IMR-90 (cell line): ENCODE measurements around the gene POLR2L. TPM values are rescaled to one million over a fixed set of nuclear protein-coding genes. Genes with fewer than 3 reads are reported as not detected.

ENCODE experiments used
- ATAC-seq: fragments of 200-7000 bp; cut with Tn5 transposase; 2 replicates; pipeline ENCODE4 v1.9.1; 2020; ENCODE audit warnings: low read depth, mild to moderate bottlenecking, moderate library complexity
- BruUV-seq: library from RNA; stranded (reverse); fragments of 400-500 nt; replicated peaks from 2 replicates; lab custom pipeline; 2021; lab: Mats Ljungman, UMichigan
- CTCF ChIA-PET: fragments of 300-600 bp; formaldehyde crosslinking; extraction: SDS; loops from one replicate; lab custom pipeline; 2021; ENCODE audit warnings: antibody characterized with exemption; lab: Yijun Ruan, JAX
- POLR2A ChIA-PET: fragments of 300-600 bp; sonication (Branson Sonifier 250); formaldehyde crosslinking; loops from one replicate; lab custom pipeline; 2022; ENCODE audit warnings: antibody characterized with exemption; ENCODE audit not compliant: unreplicated experiment; lab: Charles Lee
- DNase-seq: peaks from one replicate; pipeline ENCODE4 v3.0.0; 2013
- H2AFZ ChIP-seq: replicated peaks from 2 replicates; pipeline ENCODE3; 2013; ENCODE audit warnings: low read length, mild to moderate bottlenecking; ENCODE audit not compliant: poor library complexity
- H2AK5ac ChIP-seq: 2 replicates; pipeline ENCODE4 v1.6.1; 2013; ENCODE audit warnings: low read depth, low read length, inconsistent platforms
- H2AK9ac ChIP-seq: replicated peaks from 2 replicates; pipeline ENCODE3; 2013; ENCODE audit warnings: mild to moderate bottlenecking, low read depth, low read length, moderate library complexity; ENCODE audit not compliant: poor library complexity
- H2BK120ac ChIP-seq: 2 replicates; pipeline ENCODE4 v1.6.1; 2013; ENCODE audit warnings: low read depth, low read length, inconsistent platforms
- H2BK15ac ChIP-seq: 3 replicates; pipeline ENCODE4 v1.6.1; 2013; ENCODE audit warnings: low read depth, low read length, inconsistent platforms
- H2BK20ac ChIP-seq: 2 replicates; pipeline ENCODE4 v1.6.1; 2013; ENCODE audit warnings: low read depth, mild to moderate bottlenecking, inconsistent platforms, low read length, moderate library complexity
- H2BK5ac ChIP-seq: 2 replicates; pipeline ENCODE4 v1.6.1; 2013; ENCODE audit warnings: mild to moderate bottlenecking, low read depth, low read length, inconsistent platforms; ENCODE audit not compliant: poor library complexity, severe bottlenecking
- H3K14ac ChIP-seq: replicated peaks from 2 replicates; pipeline ENCODE4 v1.6.1; 2013; ENCODE audit warnings: low read depth, low read length, inconsistent platforms
- H3K18ac ChIP-seq: 2 replicates; pipeline ENCODE4 v1.6.1; 2013; ENCODE audit warnings: low read depth, low read length, control low read depth
- H3K23ac ChIP-seq: 2 replicates; pipeline ENCODE4 v1.6.1; 2013; ENCODE audit warnings: low read depth, low read length, inconsistent platforms
- H3K27ac ChIP-seq: 2 replicates; pipeline ENCODE4 v1.5.1; 2013; ENCODE audit warnings: mild to moderate bottlenecking, control low read depth, low read length; ENCODE audit not compliant: insufficient read depth
- H3K27me3 ChIP-seq: 2 replicates; pipeline ENCODE4 v1.6.1; 2013; ENCODE audit warnings: low read length; ENCODE audit not compliant: control insufficient read depth, insufficient read depth
- H3K36me3 ChIP-seq: 2 replicates; pipeline ENCODE4 v1.6.1; 2013; ENCODE audit warnings: low read length, mixed read lengths; ENCODE audit not compliant: control insufficient read depth, insufficient read depth
- H3K4ac ChIP-seq: 2 replicates; pipeline ENCODE4 v1.6.1; 2013; ENCODE audit warnings: low read depth, low read length, inconsistent platforms
- H3K4me1 ChIP-seq: 2 replicates; pipeline ENCODE4 v1.6.1; 2013; ENCODE audit warnings: low read length, mixed read lengths; ENCODE audit not compliant: control insufficient read depth, insufficient read depth
- H3K4me2 ChIP-seq: 2 replicates; pipeline ENCODE4 v1.6.1; 2013; ENCODE audit warnings: low read depth, mild to moderate bottlenecking, control low read depth, low read length, moderate library complexity
- H3K4me3 ChIP-seq: 2 replicates; pipeline ENCODE4 v1.5.1; 2013; ENCODE audit warnings: low read depth, mild to moderate bottlenecking, control low read depth, low read length, moderate library complexity; ENCODE audit not compliant: insufficient read depth
- H3K56ac ChIP-seq: 2 replicates; pipeline ENCODE4 v1.6.1; 2013; ENCODE audit warnings: low read length, inconsistent platforms; ENCODE audit not compliant: insufficient read depth; ENCODE audit errors: extremely low read depth
- H3K79me1 ChIP-seq, 2 experiments: 2 replicates each; pipeline ENCODE4 v1.6.1; 2013; ENCODE audit warnings: low read length in 2 of 2, inconsistent platforms in 1 of 2, low read depth in 1 of 2
- H3K9ac ChIP-seq: 2 replicates; pipeline ENCODE4 v1.6.1; 2013; ENCODE audit warnings: low read depth, low read length, control low read depth
- H3K9me1 ChIP-seq: 2 replicates; pipeline ENCODE4 v1.6.1; 2013; ENCODE audit warnings: low read length, inconsistent platforms; ENCODE audit not compliant: insufficient read depth
- H3K9me3 ChIP-seq: 2 replicates; pipeline ENCODE4 v1.6.1; 2013; ENCODE audit warnings: low read length; ENCODE audit not compliant: control insufficient read depth, insufficient read depth
- H4K20me1 ChIP-seq: 2 replicates; pipeline ENCODE4 v1.6.1; 2013; ENCODE audit warnings: low read length, inconsistent platforms; ENCODE audit not compliant: insufficient read depth
- H4K5ac ChIP-seq: 2 replicates; pipeline ENCODE4 v1.6.1; 2013; ENCODE audit warnings: mild to moderate bottlenecking, low read depth, low read length, control low read depth
- H4K8ac ChIP-seq, 2 experiments: 2 replicates each; pipeline ENCODE4 v1.6.1; 2013; ENCODE audit warnings: low read depth in 2 of 2, low read length in 2 of 2, control low read depth in 1 of 2, inconsistent platforms in 1 of 2
- H4K91ac ChIP-seq: 2 replicates; pipeline ENCODE4 v1.6.1; 2013; ENCODE audit warnings: low read depth, low read length, inconsistent platforms; ENCODE audit not compliant: insufficient read depth
- BHLHE40 ChIP-seq: fragments of 150-350 bp; IDR thresholded peaks from 2 replicates; pipeline ENCODE4 v1.6.1; 2016; ENCODE audit warnings: mild to moderate bottlenecking, low read depth, low read length
- CHD1 ChIP-seq: IDR thresholded peaks from 2 replicates; pipeline ENCODE4 v1.6.1; 2012; ENCODE audit warnings: low read depth, low read length, improper control_type of control experiment
- CTCF ChIP-seq: conservative IDR thresholded peaks from 2 replicates; pipeline ENCODE4 v1.5.1; 2012; ENCODE audit warnings: mild to moderate bottlenecking, low read depth, low read length, improper control_type of control experiment
- FOS ChIP-seq: fragments of 150-350 bp; IDR thresholded peaks from 2 replicates; pipeline ENCODE4 v1.6.1; 2016; ENCODE audit warnings: low read depth, low read length
- MXI1 ChIP-seq: IDR thresholded peaks from 2 replicates; pipeline ENCODE4 v1.6.1; 2012; ENCODE audit warnings: low read depth, mild to moderate bottlenecking, low read length, moderate library complexity, borderline replicate concordance
- NFE2L2 ChIP-seq: fragments of 150-350 bp; IDR thresholded peaks from 2 replicates; pipeline ENCODE4 v1.6.1; 2016; ENCODE audit warnings: low read depth, mild to moderate bottlenecking, low read length
- POLR2A ChIP-seq: IDR thresholded peaks from 2 replicates; pipeline ENCODE4 v1.6.1; 2012; ENCODE audit warnings: mild to moderate bottlenecking, low read depth, low read length
- RCOR1 ChIP-seq: IDR thresholded peaks from 2 replicates; pipeline ENCODE4 v1.6.1; 2012; ENCODE audit warnings: mild to moderate bottlenecking, low read length, improper control_type of control experiment; ENCODE audit not compliant: insufficient replicate concordance
- RFX5 ChIP-seq: IDR thresholded peaks from 2 replicates; pipeline ENCODE4 v1.8.0; 2012; ENCODE audit warnings: low read depth, mild to moderate bottlenecking, low read length, moderate library complexity
- WGBS, 2 experiments: methylation state at CpG; one replicate each; pipeline versions ENCODE4 v1.1.5 to v1.1.7; 2013; ENCODE audit warnings: missing lambda C conversion rate in 2 of 2; ENCODE audit not compliant: insufficient read length in 1 of 2; ENCODE audit errors: extremely low coverage in 2 of 2; 5-methylcytosine and 5-hydroxymethylcytosine counted together
- dilution Hi-C: fragments of 300-500 bp; cut with HindIII; formaldehyde crosslinking; loops from one replicate; pipeline ENCODE4 v1.14.3; 2018; ENCODE audit warnings: low sequenced_read_pairs; ENCODE audit not compliant: unreplicated experiment
- in situ Hi-C: fragments of 300-500 bp; cut with MboI; formaldehyde crosslinking; loops from 3 replicates; pipeline ENCODE4 v1.14.3; 2019; ENCODE audit warnings: low sequenced_read_pairs, inconsistent platforms, mixed read lengths
- intact Hi-C: fragments of 100-400 bp; cut with micrococcal nuclease; formaldehyde crosslinking; loops from 2 replicates; pipeline ENCODE4 v1.10.0; 2022
- polyA plus RNA-seq, 3 experiments: library from polyadenylated mRNA; depleted of rRNA; stranded (reverse); fragments of >200 nt; gene quantifications; 2 replicates each; pipeline ENCODE4 v1.2.3, GENCODE V29; 2012; ENCODE audit warnings: low replicate concordance in 1 of 3
- total RNA-seq: library from RNA; depleted of rRNA; stranded (reverse); fragments of >200 nt; gene quantifications from 2 replicates; pipeline ENCODE4 v1.2.3, GENCODE V29; 2012
- TF ChIP-seq, protein P1 (sequence below): fragments of 150-350 bp; IDR thresholded peaks from 2 replicates; pipeline ENCODE4 v1.6.1; 2017; ENCODE audit warnings: mild to moderate bottlenecking, antibody characterized with exemption, low read length, low read depth

Gene POLR2L
- total and polyA plus RNA-seq, 2 of the 4 experiments (the other 2 are of a cell fraction): 44.4 to 416 TPM

DNA sequence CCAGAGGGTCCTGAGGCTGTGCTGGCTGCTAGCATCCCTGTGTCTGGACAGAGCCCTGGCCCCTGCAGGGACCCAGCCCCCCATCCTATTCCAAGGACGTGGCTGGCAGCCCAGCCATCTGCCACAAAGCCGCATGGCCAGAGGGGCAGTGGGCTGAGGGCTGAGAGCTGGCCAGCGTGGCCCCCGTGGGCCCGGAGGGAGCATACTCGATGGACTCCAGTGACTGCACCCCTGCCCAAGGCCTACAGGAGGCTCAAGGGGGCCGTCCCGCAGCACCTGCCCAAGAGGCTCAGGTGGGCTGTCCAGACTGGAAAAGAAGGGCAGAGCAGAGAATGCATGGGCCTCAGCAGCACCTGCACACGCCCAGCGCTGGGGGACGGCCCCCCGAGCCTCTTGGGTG, 13.5 kb upstream of the POLR2L start:
- Histone ChIP-seq H3K18ac (no peak overlapping the region), H2BK15ac (no peak overlapping the region), H3K79me1 (peaks cover 18 to 87% of the 10 kb centered on the region in 2 experiments), H2AFZ (no peak overlapping the region), H4K8ac (no peak overlapping the region), H2AK5ac (no peak overlapping the region), H3K4ac (no peak overlapping the region), H3K9me1 (no peaks in the 10 kb centered on the region), H3K14ac (no peak overlapping the region), H3K4me1 (peaks cover 15% of the 10 kb centered on the region), H2AK9ac (no peak overlapping the region), H2BK5ac (no peak overlapping the region), H3K9me3 (no peaks in the 10 kb centered on the region), H3K27me3 (no peaks in the 10 kb centered on the region), H3K36me3 (peaks cover 20% of the 10 kb centered on the region), H2BK120ac (no peak overlapping the region), H3K23ac (no peak overlapping the region), H3K4me3 (no peak overlapping the region), H3K27ac (no peak overlapping the region), H4K91ac (no peak overlapping the region), H3K4me2 (no peak overlapping the region), H4K5ac (no peak overlapping the region), H2BK20ac (no peak overlapping the region), H3K56ac (no peak overlapping the region), H3K9ac (no peak overlapping the region), H4K20me1 (peaks cover 81% of the 10 kb centered on the region)
- no TSS peak for BruUV-seq
- in situ Hi-C loops: no loop called here
- 90% methylated on average over 6 of the region's 12 CpGs; no CpG with 5 or more reads in 1 of the 2 experiments for WGBS, 2 experiments
- TF ChIP-seq RCOR1 (no peak), CHD1 (no peak), RFX5 (no peak), MXI1 (no peak), NFE2L2 (no peak), BHLHE40 (no peak), FOS (no peak), POLR2A (no peak), CTCF (no peak)
- TF ChIP-seq, protein P1, sequence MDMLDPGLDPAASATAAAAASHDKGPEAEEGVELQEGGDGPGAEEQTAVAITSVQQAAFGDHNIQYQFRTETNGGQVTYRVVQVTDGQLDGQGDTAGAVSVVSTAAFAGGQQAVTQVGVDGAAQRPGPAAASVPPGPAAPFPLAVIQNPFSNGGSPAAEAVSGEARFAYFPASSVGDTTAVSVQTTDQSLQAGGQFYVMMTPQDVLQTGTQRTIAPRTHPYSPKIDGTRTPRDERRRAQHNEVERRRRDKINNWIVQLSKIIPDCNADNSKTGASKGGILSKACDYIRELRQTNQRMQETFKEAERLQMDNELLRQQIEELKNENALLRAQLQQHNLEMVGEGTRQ: no peak
- POLR2A ChIA-PET: no interaction called here
- intact Hi-C loops: no loop called here
- DNase-seq (no peak), ATAC-seq (no peak)
- CTCF ChIA-PET: no interaction called here
- dilution Hi-C loops: no loop called here
